ENCODE data around the gene CKS1B.
"Not testable (repeated sequence)": the region's sequence is repeated elsewhere in the genome, so short reads cannot be mapped to it uniquely, and the experiment has no call there.

CKS1B gene

DNA sequence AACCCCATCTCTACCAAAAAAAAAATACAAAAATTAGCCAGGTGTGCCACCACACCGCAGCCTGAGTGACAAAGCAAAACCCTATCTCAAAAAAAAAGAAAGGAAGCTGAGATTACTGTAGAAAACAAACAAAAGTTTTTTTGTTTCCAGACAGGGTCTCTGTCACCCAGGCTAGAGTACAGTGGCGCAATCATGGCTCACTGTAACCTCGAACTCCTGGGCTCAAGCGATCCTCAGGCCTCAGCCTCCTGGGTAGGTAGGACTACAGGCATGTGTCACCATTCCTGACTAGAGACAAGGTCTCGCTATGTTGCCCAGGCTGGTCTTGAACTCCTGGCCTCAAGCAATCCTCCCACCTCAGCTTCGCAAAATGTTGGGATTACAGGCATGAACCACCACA, 10.1 kb upstream of the CKS1B start:
- DNase-seq (ENCODE audit: low read depth), result no peak

DNA sequence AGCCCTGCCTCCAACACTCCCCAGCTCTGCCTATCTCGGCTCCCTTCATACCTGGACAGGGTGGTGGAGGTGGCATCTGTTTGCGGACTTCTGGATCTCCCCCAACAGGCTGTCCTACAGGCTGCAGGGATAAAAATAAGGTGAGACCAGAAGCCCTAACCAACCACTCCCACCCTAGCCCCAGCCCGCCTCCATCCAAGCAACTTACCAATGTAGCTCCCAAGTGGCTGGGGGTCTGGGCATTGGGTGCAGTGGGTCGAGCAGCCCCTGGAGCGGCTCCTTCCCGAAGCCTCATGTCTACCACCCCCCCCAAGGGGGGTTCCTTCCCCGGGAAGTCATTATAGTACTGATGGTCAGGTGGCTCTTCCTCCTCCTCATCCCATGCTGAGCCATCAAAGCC, 8.4 kb upstream of the CKS1B start:
- DNase-seq (ENCODE audit: low read depth), result no peak

DNA sequence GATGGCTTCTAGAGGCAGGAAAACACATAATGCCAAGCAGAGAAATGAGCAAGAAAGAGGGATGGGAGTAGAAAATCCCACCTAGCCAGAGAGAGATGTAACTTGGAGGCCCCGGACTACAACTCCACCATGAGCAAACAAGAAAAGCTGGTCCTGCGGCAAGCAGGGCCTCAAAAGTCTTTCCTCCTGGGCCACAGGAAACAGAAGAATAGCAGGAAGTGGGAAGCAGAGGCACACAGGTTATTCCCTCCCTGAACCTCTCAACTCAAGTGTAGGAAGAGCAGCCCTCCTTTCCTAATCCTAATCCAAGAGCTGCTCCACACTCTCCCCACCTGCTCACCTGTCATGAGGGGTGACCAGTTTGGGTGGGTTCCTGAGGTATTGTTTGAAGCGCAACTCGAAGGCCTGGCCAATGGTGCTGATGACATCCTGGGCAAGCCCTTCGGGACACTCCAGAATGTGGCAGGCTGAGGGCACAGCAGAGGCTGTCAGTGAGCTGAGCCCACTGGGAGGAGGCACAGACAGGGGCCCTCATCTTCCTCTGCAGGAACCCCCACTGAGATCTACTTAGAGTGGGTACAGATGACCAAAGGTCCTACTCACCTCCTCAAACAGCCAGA, 7.0 kb upstream of the CKS1B start:
- DNase-seq (ENCODE audit: low read depth), result no peak

DNA sequence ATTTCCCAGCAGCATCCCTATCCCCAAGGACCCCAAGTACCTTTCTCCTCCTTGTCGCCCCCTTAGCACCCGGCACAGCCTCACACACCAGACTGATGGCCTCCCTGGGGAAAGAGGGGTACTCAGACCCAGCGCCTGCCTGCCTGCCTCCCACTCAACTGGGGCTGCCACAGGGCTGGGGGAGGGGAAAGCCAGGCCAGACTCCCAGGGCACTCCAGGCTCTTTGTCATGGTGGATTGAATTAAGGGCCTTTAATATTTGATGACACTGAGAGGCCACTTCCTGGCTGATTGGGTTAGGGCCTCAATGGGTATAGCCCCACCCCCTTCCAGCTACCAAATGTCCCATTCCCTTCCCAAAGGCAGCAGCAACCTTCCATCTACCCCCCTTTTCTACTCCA, 5.8 kb upstream of the CKS1B start:
- DNase-seq (ENCODE audit: low read depth), result no peak

DNA sequence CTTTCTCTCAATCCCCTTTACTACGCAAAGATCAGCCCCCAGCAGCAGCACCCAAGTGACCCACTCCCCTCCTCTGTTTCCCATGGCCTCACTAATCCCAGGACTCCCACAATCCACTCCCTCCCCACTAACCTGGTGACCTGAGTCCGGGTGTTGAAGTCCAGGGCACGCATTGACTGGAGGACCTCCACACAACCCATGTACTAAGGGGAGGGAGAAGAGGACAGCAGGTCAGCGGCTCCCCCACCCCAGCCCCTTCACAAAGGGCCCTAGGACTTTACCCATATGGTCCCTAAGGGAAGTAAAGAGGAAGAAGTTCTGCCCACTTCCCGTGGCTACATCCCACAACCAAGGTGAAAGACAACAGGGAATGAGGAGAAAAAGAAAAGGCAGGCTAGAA, 5.2 kb upstream of the CKS1B start:
- no peak for DNase-seq (ENCODE audit: low read depth)

DNA sequence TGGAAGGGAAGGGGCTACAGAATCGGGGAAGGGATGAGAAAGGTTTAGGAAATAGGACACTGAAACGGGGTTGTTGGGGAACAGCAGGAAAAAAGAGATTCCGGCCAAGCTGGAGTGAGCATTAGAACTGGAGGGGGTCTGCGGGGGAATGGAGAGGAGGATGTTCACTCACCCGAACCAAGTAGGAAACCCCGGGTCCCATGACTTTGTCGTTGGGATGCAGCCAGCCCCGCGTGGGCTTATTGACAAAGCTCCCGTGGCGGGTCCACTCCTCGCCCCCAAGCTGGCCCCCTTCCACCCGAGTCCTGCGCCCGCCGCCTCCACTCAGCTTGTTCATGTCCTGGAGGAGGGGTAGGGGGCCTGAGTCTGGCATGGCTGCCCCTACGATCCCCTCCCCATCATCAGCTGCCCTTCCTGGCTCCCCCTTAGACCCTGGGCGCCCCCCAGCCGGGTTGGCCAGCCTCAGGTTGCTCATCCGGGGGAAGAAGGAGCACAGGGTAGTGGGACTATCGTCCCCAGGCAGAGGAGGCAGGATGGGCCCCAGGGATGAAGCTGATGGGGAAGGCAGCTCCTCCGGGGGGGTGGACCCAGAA, 4.5 kb upstream of the CKS1B start:
- no peak for DNase-seq (ENCODE audit: low read depth)

DNA sequence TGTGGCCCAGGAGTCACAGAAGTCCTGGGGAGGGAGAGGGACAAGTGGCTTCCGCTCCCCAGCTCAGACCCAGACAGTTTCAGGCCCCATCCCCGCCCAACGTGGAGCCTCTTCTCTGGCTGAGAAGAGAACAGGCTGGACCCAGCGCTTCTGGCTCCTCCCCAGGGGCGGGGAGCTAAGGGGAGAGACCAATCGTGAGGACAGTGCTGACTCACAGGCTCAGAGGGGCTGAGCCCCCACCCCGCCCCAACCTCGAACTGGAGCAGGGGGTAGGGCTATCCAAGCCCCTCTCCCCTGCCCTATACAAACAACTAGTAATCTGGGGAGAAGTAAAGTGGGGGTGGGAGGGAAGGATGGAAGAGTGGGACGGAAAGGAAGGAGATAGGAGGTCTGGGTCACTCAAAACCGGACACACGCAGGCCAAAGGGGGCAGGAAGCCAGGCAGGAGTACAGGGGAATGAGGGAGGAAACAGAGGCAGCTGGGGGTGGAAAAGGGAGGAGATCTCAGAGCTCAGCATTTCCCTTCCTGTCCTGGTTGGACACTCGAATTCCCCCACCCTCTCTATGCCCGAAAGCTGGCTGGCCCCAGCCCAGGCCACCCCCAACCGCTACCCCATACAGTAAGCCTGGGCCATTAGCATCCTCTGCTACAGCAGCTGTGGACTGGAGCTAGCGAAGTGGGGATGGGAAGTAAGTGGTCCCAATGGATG, 3.7 kb upstream of the CKS1B start, which contains the start of gene SHC1:
SHC1 (minus strand) TSS at position 117 of the 710 bp plus-strand sequence. CDS start 221 bp downstream, outside the sequence.
- peak; percentile 82 for DNase-seq (ENCODE audit: low read depth)

DNA sequence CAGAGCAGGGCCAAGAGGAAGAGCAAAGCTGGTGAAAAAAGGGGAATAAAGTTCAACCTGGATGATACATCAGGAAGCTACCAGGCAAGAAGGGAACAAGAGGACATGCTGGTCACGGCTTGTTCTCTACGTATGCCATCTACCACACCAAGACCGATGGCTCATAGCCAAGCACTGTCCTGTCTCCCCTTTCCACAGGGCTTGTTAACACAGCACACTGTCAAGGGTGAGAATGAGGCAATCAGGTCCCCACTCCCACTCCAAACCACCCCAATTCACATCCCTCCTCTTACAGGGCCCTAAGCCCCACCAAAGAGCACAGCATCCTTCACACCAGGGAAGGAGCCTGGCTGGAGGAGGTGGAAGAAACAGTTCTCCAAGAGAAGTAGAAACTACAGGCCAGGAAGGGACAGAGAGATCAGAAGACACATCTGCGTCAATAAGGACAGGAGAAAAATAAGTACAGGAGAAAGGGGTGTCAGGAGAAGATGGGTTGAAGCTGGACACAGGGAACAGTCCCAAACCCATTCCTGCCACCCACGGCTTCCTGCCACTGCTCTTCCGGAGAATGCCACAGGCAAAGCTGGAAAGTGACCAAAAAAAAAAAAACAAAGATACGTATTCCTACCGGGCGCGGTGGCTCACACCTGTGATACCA, 3.0 kb upstream of the CKS1B start:
- no peak for DNase-seq (ENCODE audit: low read depth)

DNA sequence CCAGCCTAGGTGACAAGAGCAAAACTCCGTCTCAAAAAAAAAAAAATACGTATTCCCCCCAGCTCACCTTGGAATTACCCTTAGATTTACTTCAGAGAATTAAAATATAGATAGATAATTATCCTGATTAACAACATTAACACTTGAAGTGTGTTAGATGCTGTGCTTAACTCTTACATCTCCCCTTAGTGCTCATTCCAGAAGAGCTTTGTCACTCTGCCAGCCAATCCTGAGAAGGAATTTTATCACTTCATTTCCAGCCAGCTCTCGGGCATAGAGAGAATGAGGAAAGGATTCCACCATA, 2.3 kb upstream of the CKS1B start:
- DNase-seq (ENCODE audit: low read depth), result no peak

DNA sequence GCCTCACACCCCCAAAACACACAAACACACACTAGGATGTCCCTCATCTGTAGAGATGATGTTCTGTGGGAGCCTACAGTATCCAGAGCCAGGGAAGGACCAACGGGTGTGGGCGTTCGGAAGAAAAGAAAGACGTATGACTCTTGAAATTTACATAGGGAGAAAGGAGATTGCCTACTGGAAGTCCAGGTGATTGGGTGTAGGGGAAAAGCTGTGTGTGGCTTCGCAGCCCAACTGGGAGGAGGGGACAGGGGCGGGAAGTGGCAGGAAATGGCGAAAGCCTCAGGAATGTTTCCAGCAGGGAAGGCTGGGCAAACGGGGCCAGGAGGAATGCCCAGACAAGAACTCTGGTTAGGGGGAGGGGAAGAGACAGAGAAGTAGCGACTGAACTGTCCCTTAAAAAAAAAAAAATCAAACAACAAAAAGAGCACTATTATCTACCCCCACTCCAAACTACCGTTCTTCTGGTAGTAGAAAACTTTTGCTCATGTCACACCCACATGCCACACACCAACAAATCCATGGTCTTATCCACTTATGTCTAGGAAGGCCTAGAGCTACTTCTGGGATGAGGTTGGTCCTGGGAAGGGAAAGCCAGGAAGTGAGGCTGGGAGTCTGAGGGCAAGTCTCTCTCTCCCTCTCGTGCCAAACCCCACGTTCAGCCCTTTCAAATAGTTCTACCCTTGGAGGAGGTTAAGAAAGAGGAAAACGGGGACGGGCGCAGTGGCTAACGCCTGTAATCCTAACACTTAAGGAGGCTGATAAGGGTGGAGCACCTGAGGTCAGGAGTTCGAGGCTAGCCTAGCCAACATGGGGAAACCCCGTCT, 1.8 kb upstream of the CKS1B start:
- DNase-seq (ENCODE audit: low read depth), result peak; percentile 93

DNA sequence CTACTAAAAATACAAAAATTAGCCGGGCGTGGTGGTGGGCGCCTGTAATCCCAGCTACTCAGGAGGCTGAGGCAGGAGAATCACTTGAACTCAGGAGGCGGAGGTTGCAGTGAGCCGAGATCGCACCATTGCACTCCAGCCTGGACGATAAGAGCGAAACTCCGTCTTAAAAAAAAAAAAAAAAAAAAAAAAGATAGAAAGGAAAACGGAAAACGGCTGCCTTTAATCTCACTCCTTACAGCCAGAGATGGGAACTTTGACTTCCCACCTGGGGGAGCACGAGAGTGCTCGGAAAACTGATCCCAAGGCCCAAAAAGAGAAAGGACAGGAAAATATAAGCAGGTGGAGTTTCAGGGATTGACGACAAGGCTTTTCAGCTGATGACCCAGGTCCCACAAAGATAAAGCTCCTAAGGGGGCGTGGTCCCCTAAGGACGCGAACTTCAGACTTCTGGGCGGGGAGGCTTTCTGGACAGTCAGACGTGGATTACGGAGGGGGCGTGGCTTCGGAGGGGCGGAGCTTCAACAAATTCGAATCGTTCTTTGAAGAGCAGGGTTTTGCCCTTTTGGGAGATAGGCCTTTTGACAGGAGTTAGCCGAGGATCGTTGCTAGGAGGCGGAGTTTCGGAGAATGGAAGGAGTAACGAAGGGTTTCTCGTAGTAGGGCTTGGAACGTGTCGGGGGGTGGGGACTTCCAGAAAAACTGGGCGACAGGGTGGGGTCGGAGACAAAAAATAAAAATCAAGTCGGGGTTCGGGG, 958 bp upstream of the CKS1B start:
- DNase-seq (ENCODE audit: low read depth), result peak; percentile 96

DNA sequence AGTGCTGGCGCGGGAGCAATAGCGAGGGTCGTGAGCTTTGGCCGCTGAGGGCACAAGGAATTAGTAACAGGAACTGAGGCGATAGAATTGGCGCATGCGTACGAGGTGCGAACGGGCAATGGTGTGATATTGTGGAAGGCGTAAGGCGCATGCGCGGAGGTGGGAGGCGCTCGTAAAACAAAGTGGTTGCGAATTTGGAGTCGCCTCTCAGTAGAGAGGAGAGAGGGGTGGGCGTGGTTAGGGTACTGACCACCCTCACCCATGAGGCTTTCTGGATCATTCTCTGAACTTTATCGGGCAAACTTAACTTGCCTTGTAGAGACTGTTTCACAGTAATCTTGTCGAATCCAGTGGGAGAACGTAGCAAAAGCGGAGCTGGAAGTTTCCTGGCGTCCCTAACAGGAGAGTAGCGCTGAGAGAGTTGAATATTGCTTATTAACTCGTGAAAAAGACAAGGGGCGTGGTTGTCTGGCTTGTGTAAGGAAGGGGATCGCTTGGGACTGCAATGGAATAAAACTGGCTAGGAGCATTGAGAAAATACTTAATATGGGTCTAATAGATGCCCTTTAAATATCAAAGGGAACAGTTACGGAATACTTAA, 427 bp downstream of the CKS1B start:
- DNase-seq (ENCODE audit: low read depth), result peak; percentile 95

DNA sequence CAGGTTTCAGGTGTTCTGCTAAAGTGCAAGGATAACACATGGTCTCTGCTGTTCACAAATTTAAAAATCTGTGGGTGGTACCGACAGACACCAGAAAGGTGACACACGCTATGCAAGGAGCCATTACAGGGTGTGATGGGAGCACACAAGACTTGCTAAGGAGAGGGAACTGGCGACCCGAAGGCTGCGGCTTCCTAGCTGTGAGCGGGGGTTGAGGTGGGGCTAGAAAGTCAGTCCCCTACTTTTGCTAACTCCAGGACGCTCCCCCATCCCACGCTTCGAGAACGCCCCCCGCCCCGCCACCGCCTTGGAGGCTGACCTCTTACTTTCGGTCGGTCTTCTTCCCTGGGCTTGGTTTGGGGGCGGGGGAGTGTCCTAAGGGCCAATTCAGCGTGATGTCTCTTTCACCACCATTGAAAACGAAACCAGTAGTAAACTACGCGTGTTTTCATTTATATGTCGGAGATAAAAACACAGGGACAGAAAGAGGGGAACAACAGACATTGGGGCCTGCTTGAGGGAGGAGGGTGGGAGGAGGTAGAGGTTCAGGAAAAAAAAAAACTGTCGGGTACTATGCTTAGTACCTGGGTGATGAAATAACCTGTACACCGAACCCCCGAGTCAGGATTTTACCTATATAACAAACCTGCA, 1.1 kb downstream of the CKS1B start:
- no peak for DNase-seq (ENCODE audit: low read depth)

DNA sequence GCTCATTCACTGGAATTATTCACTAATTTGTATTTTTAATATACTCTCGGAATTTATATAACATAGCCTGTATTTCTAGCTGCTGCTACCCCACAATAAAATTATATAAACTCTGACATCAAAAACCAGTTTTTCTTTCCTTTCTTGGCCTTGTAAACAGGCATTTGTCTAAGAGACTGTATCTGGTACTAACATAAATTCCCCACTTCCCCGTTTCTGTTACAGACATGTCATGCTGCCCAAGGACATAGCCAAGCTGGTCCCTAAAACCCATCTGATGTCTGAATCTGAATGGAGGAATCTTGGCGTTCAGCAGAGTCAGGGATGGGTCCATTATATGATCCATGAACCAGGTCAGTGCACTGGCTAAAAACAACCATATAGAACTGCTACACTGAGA, 3.3 kb downstream of the CKS1B start:
- not testable (repeated sequence) for DNase-seq (ENCODE audit: low read depth)

DNA sequence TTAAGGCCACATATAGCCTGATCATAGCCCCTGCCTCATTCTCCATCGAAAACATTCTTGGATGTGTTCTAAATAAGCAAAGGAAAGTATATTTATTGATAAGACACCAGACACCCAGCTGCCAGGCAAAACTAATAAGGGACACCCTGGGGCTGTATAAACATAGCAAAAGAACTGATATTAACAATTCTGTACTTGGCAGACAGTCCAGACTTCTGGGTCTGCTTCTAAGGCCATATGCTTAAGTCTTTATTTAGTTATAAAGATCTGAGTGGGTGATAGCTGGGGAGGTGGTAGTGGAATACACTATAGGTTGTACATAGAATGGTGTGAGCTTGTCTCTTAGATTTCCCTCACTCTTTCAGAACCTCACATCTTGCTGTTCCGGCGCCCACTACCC, 3.9 kb downstream of the CKS1B start:
- no peak for DNase-seq (ENCODE audit: low read depth)

DNA sequence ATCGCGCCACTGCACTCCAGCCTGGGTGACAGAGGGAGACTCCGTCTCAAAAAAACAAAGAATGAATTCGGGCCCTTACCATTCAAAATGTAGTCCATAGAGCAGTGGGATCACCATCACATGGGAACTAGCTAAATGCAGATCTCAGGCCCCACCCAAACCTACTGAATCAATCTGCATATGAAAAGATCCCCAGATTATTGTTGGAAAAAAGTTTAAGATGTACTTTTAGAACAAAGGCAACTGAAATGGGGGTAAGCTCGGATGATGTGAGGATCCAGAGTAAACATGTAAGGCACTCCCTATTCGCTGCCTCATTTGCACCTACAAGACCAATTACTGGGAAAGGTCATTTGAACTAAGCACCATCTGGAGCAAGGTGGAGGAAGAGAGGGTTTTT, 7.9 kb downstream of the CKS1B start:
- no peak for DNase-seq (ENCODE audit: low read depth)

DNA sequence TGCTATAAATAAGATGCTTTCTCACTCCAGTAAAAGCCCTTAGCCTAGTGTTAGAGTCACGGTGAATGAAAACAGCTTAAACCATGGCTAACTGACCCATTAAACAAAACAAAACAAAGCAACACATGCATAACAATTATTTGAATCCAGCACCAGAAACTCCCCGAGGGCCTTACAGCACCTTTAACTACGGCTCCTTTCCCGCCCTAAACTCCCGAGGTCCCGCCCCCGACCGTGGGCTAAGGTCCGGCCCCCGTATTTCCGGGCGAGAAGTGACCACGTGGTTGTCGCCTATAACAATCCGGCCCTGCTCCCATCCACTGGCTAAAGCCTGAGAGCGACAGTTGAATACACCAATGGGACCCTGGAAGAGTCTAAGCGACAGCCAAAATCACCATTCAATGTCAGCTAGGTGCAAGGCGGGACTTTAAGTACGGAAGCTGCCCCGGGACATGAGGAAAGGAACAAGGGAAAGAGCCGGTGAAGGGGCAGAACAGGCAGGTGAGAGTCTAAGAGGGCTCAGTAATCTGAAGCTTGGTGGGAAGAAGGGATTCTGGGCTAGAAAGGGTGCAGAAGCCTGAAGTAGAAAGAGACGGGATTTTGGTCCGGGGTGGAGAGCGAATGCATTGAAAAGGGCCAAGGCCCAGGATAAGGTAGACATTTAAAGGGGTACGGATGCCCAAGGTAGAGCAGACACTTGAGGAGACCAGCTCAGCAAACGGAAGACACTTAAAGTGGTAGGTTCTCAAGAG, 8.6 kb downstream of the CKS1B start, which contains the start of gene FLAD1:
FLAD1 (plus strand) TSS at position 448 of the 752 bp plus-strand sequence. CDS start 351 bp downstream, outside the sequence.
- peak; percentile 99 for DNase-seq (ENCODE audit: low read depth)

DNA sequence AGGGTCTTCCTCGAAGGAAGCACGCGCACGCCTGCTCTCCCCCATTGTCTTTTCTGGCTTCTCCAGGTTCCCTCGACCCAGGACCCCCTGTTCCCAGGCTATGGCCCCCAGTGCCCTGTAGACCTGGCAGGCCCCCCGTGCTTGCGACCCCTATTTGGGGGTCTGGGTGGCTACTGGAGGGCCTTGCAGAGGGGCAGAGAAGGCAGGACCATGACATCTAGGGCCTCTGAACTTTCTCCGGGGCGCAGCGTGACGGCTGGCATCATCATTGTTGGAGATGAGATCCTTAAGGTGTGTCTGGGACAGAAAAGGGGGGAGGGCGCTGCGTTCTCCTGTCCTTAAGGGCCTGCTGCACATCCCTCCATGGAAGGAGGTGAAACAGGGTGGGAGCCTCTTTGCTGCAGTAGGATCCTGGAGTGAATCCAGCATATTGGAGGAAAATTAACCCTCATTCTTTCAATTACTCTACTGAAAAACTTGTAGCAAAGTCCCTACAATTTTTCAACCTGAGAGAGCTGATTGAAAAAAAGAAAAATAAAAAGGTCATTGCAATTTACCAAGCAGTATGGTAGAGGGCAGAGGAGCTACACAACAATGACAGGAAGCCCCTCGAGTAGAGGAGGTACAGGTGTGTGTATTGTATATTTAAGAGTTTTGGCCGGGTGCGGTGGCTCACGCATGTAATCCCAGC, 9.4 kb downstream of the CKS1B start:
- no peak for DNase-seq (ENCODE audit: low read depth)

DNA sequence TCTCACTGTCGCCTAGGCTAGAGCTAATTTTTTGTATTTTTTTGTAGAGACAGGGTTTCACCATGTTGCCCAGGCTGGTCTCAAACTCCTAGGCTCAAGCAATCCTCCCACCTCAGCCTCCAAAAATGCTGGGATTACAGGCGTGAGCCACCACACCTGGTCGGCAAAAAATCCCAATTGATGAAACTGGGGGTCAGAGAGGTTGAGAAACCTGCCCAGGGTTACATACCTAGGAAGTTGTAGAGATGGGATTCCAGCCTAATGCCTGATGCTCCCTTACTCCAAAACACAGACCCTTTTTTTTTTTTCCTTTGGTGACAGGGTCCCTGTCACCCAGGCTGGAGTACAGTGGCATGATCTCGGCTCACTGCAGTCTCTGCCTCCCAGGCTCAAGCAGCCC, 12.3 kb downstream of the CKS1B start:
- not testable (repeated sequence) for DNase-seq (ENCODE audit: low read depth)
